ENCODE results near the gene GCM1. TPM values are rescaled to one million over a fixed set of nuclear protein-coding genes. Genes with fewer than 3 reads are reported as not detected.
A peak's percentile ranks its signal among the peaks of the same experiment; 100 is the strongest.
"Not testable (repeated sequence)": the region's sequence is repeated elsewhere in the genome, so short reads cannot be mapped to it uniquely, and the experiment has no call there.

Gene GCM1
- total and polyA plus RNA-seq, 2 experiments from 2014 or later: 0.33 TPM; not detected in 1

GRCh38 chr6:53159558-53159957, 10.9 kb upstream of the GCM1 start:
- Histone ChIP-seq H2AFZ (no peak overlapping the region), H3K4me1 (ENCODE audit: insufficient read depth) (no peaks in the 10 kb centered on the region), H3K79me2 (no peaks in the 10 kb centered on the region), H3K9me2 (replicated peaks; ENCODE audit: insufficient read depth) (no peaks in the 10 kb centered on the region), H3K36me3 (replicated peaks; ENCODE audit: insufficient read depth, low read depth) (no peaks in the 10 kb centered on the region), H4K20me1 (ENCODE audit: insufficient read depth, poor library complexity, severe bottlenecking) (no peaks in the 10 kb centered on the region), H3K9me3 (ENCODE audit: low read depth) (no peaks in the 10 kb centered on the region), H3K4me3 (no peak overlapping the region), H3K4me2 (no peak overlapping the region), H3K27me3 (no peaks in the 10 kb centered on the region), H3K27ac (no peak overlapping the region)
- 48% methylated on average over 2 of the region's 2 CpGs for WGBS (ENCODE audit: low lambda C conversion rate, missing lambda C conversion rate)
- DNase-seq (ENCODE audit: low spot score): no peak
- TF ChIP-seq, protein P1, sequence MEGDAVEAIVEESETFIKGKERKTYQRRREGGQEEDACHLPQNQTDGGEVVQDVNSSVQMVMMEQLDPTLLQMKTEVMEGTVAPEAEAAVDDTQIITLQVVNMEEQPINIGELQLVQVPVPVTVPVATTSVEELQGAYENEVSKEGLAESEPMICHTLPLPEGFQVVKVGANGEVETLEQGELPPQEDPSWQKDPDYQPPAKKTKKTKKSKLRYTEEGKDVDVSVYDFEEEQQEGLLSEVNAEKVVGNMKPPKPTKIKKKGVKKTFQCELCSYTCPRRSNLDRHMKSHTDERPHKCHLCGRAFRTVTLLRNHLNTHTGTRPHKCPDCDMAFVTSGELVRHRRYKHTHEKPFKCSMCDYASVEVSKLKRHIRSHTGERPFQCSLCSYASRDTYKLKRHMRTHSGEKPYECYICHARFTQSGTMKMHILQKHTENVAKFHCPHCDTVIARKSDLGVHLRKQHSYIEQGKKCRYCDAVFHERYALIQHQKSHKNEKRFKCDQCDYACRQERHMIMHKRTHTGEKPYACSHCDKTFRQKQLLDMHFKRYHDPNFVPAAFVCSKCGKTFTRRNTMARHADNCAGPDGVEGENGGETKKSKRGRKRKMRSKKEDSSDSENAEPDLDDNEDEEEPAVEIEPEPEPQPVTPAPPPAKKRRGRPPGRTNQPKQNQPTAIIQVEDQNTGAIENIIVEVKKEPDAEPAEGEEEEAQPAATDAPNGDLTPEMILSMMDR (IDR thresholded peaks at IDR 0.05; ENCODE audit: poor library complexity): no peak
- no peak for TF ChIP-seq EZH2phosphoT487 (IDR thresholded peaks at IDR 0.05; ENCODE audit: low read depth, severe bottlenecking, unreplicated experiment)

DNA sequence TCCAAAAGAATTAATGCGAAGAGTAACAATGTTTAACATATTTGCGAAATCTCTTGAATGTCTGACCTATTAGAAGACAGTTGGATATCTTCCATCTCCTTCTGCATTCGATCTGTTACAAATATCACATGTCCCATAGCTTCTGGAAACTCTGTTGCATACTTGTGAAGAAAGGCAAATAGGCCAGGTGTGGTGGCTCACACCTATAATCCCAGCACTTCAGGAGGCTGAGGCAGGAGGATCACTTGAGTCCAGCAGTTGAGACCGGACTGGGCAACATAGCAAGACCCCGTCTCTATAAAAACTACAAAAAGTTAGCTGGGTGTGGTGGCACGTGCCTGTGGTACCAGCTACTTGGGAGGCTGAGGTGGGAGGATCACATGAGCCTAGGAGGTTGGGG, 9.4 kb upstream of the GCM1 start:
- WGBS (ENCODE audit: low lambda C conversion rate, missing lambda C conversion rate): 96% methylated on average over 6 of the region's 6 CpGs
- H3K9me3 ChIP-seq (ENCODE audit: low read depth): not testable (repeated sequence)

GRCh38 chr6:53155279-53155678, 6.6 kb upstream of the GCM1 start:
- not testable (repeated sequence) for H3K4me2 ChIP-seq; H3K27ac ChIP-seq; H3K9me3 ChIP-seq (ENCODE audit: low read depth); H3K27me3 ChIP-seq; H3K4me1 ChIP-seq (ENCODE audit: insufficient read depth); H3K9me2 ChIP-seq (replicated peaks; ENCODE audit: insufficient read depth); H3K79me2 ChIP-seq; DNase-seq (ENCODE audit: low spot score); H3K4me3 ChIP-seq; H4K20me1 ChIP-seq (ENCODE audit: insufficient read depth, poor library complexity, severe bottlenecking); H3K36me3 ChIP-seq (replicated peaks; ENCODE audit: insufficient read depth, low read depth)
- 92% methylated on average over 4 of the region's 4 CpGs for WGBS (ENCODE audit: low lambda C conversion rate, missing lambda C conversion rate)
- peak overlapping the region; percentile 20 for H2AFZ ChIP-seq

More for the DNA sequence above, 9.4 kb upstream of the GCM1 start:
- H3K27me3 ChIP-seq; H3K4me3 ChIP-seq; H2AFZ ChIP-seq; H3K9me2 ChIP-seq (replicated peaks; ENCODE audit: insufficient read depth); H3K4me2 ChIP-seq; H3K79me2 ChIP-seq; H3K27ac ChIP-seq; DNase-seq (ENCODE audit: low spot score); H3K36me3 ChIP-seq (replicated peaks; ENCODE audit: insufficient read depth, low read depth); H3K4me1 ChIP-seq (ENCODE audit: insufficient read depth); H4K20me1 ChIP-seq (ENCODE audit: insufficient read depth, poor library complexity, severe bottlenecking): not testable (repeated sequence)

GRCh38 chr6:53154794-53155193, 6.2 kb upstream of the GCM1 start:
- H3K36me3 ChIP-seq (replicated peaks; ENCODE audit: insufficient read depth, low read depth): no peaks in the 10 kb centered on the region
- H3K4me2 ChIP-seq: no peak overlapping the region
- H4K20me1 ChIP-seq (ENCODE audit: insufficient read depth, poor library complexity, severe bottlenecking): no peaks in the 10 kb centered on the region
- H2AFZ ChIP-seq: peak overlapping the region; percentile 20
- no peaks in the 10 kb centered on the region for H3K4me1 ChIP-seq (ENCODE audit: insufficient read depth)
- H3K27me3 ChIP-seq: no peaks in the 10 kb centered on the region
- H3K79me2 ChIP-seq: no peaks in the 10 kb centered on the region
- H3K9me2 ChIP-seq (replicated peaks; ENCODE audit: insufficient read depth): no peaks in the 10 kb centered on the region
- no peak overlapping the region for H3K4me3 ChIP-seq
- 92% methylated on average over 2 of the region's 2 CpGs for WGBS (ENCODE audit: low lambda C conversion rate, missing lambda C conversion rate)
- H3K9me3 ChIP-seq (ENCODE audit: low read depth): no peaks in the 10 kb centered on the region
- no peak for DNase-seq (ENCODE audit: low spot score)
- peak overlapping the region; percentile 48 for H3K27ac ChIP-seq
- TF ChIP-seq EZH2phosphoT487 (IDR thresholded peaks at IDR 0.05; ENCODE audit: low read depth, severe bottlenecking, unreplicated experiment): no peak
- TF ChIP-seq, protein P1 (IDR thresholded peaks at IDR 0.05; ENCODE audit: poor library complexity): no peak
- no peak for TF ChIP-seq EZH2 (IDR thresholded peaks at IDR 0.05; ENCODE audit: borderline replicate concordance)

DNA sequence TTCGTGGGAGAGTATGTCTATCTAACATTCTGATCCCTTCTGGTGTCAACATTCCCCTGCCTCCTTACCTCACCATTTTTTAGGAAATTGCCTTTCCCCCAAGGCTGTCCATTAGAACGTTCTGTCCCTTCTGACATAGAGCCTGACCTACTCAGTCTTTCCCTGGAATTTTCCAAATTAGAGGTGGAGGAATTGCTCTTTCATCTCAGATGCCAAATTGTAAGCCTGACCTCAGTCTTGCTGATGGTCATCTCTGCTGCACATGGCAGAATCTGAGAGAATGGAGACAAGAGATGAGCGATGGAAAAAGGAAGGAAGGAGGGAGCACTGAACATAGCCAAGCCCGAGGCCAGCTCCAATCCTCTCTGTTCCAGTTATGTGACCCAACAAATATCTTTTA, 5.4 kb upstream of the GCM1 start:
- Histone ChIP-seq H3K27ac (peak overlapping the region; percentile 48), H4K20me1 (ENCODE audit: insufficient read depth, poor library complexity, severe bottlenecking) (no peaks in the 10 kb centered on the region), H3K79me2 (no peaks in the 10 kb centered on the region), H3K9me2 (replicated peaks; ENCODE audit: insufficient read depth) (no peaks in the 10 kb centered on the region), H2AFZ (no peak overlapping the region), H3K4me3 (no peak overlapping the region), H3K9me3 (ENCODE audit: low read depth) (no peaks in the 10 kb centered on the region), H3K4me1 (ENCODE audit: insufficient read depth) (no peaks in the 10 kb centered on the region), H3K36me3 (replicated peaks; ENCODE audit: insufficient read depth, low read depth) (no peaks in the 10 kb centered on the region), H3K27me3 (no peaks in the 10 kb centered on the region), H3K4me2 (no peak overlapping the region)
- TF ChIP-seq, protein P1 (IDR thresholded peaks at IDR 0.05; ENCODE audit: poor library complexity): no peak
- TF ChIP-seq EZH2phosphoT487 (IDR thresholded peaks at IDR 0.05; ENCODE audit: low read depth, severe bottlenecking, unreplicated experiment) (no peak), EZH2 (IDR thresholded peaks at IDR 0.05; ENCODE audit: borderline replicate concordance) (no peak)
- no peak for DNase-seq (ENCODE audit: low spot score)
- 73% methylated on average over 4 of the region's 4 CpGs for WGBS (ENCODE audit: low lambda C conversion rate, missing lambda C conversion rate)
